ENCODE measurements around the gene CTBP2. TPM values are rescaled to one million over a fixed set of nuclear protein-coding genes. Genes with fewer than 3 reads are reported as not detected.

Gene CTBP2
- total and polyA plus RNA-seq, 8 donors, result 21.4 to 60.8 (median 31.1) TPM

- FAIRE-seq (no peak), ATAC-seq (no peak), DNase-seq (peak in 2 of 6 donors; percentile 4 to 45)
- TF ChIP-seq CTCF (IDR thresholded peaks at IDR 0.05), result no peak
- WGBS, 2 donors, result 83 to 86% methylated on average over 17 of the region's 17 CpGs
- Histone ChIP-seq H3K36me3 (no peaks in the 10 kb centered on the region), H3K27ac (no peak overlapping the region), H3K4me3 (no peak overlapping the region), H3K27me3 (no peaks in the 10 kb centered on the region), H3K4me1 (peaks cover 35 to 36% (median 35%) of the 10 kb centered on the region in 3 donors), H3K9me3 (no peaks in the 10 kb centered on the region)
- intact Hi-C loops (cut with DNase I), result no loop called here
Observed at GRCh38 chr10:125103924-125104323, 56.4 kb downstream of the CTBP2 start.

- ATAC-seq, result no peak
- intact Hi-C loops (cut with DNase I), result no loop called here
- no peak for FAIRE-seq
- Histone ChIP-seq H3K9me3 (no peaks in the 10 kb centered on the region), H3K27ac (peak overlapping the region in 1 of 4 donors; percentile 44), H3K27me3 (no peaks in the 10 kb centered on the region), H3K36me3 (no peaks in the 10 kb centered on the region), H3K4me3 (no peak overlapping the region), H3K4me1 (peaks cover 35 to 36% (median 35%) of the 10 kb centered on the region in 3 donors)
- no peak for TF ChIP-seq CTCF (IDR thresholded peaks at IDR 0.05)
- DNase-seq, result peak in 2 of 6 donors; percentile 12 to 39
- WGBS, 2 donors, result 77 to 78% methylated on average over 9 of the region's 9 CpGs
Observed at GRCh38 chr10:125103466-125103865, 56.9 kb downstream of the CTBP2 start.

- Histone ChIP-seq H3K36me3 (no peaks in the 10 kb centered on the region), H3K27ac (peak overlapping the region in 1 of 4 donors; percentile 44), H3K9me3 (no peaks in the 10 kb centered on the region), H3K27me3 (no peaks in the 10 kb centered on the region), H3K4me1 (peaks cover 28 to 33% (median 31%) of the 10 kb centered on the region in 3 donors), H3K4me3 (no peak overlapping the region)
- WGBS, 2 donors, result 49 to 62% methylated on average over 10 of the region's 10 CpGs
- DNase-seq (peak in 2 of 6 donors; percentile 35 to 53), FAIRE-seq (no peak), ATAC-seq (peak; percentile 38 to 62 (median 49))
- no peak for TF ChIP-seq CTCF (IDR thresholded peaks at IDR 0.05)
- intact Hi-C loops (cut with DNase I), result no loop called here
Observed at GRCh38 chr10:125102821-125103220, 57.5 kb downstream of the CTBP2 start.

GRCh38 chr10:125102246-125102645 is 58.1 kb downstream of the CTBP2 start:
- TF ChIP-seq CTCF (IDR thresholded peaks at IDR 0.05), result no peak
- FAIRE-seq (no peak), ATAC-seq (peak; percentile 14 to 44 (median 38)), DNase-seq (peak in 2 of 6 donors; percentile 28 to 54)
- Histone ChIP-seq H3K4me3 (no peak overlapping the region), H3K36me3 (no peaks in the 10 kb centered on the region), H3K27me3 (no peaks in the 10 kb centered on the region), H3K27ac (peak overlapping the region in 1 of 4 donors; percentile 44), H3K4me1 (peaks cover 23 to 27% (median 27%) of the 10 kb centered on the region in 3 donors), H3K9me3 (no peaks in the 10 kb centered on the region)
- WGBS, 2 donors, result 30 to 31% methylated on average over 3 of the region's 3 CpGs
- intact Hi-C loops (cut with DNase I), result no loop called here

DNA sequence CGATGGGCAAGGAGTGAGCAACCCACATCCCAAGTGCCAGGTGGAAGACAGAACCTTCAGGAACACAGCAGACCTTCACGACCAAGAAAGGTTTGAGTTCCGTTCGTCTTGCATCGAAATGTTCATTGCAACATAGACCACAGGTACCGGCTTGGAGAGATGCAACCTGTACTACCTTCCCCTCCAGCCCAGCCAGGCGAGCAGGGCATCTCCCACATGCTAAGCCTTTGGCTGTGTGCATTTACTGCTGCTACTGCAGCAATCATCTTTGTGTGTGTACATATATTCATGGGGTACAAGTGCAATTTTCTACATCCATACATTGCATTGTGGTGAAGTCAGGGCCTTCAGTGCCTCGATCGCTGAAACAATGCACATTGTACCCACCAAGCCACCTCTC is 58.8 kb downstream of the CTBP2 start:
- intact Hi-C loops (cut with DNase I), result no loop called here
- peaks cover 20 to 27% (median 26%) of the 10 kb centered on the region in 3 donors for H3K4me1 ChIP-seq
- FAIRE-seq (no peak), ATAC-seq (no peak), DNase-seq (peak in 2 of 6 donors; percentile 7 to 38)
- no peak overlapping the region for H3K27ac ChIP-seq
- H3K9me3 ChIP-seq, result no peaks in the 10 kb centered on the region
- no peaks in the 10 kb centered on the region for H3K36me3 ChIP-seq
- 88 to 91% methylated on average over 9 of the region's 9 CpGs for WGBS, 2 donors
- no peaks in the 10 kb centered on the region for H3K27me3 ChIP-seq
- TF ChIP-seq CTCF (IDR thresholded peaks at IDR 0.05), result no peak
- no peak overlapping the region for H3K4me3 ChIP-seq
